Adrenal gland (tissue), 5 donors: ENCODE data around the gene NBEAL2.

Experiments used
- CTCF ChIP-seq, 6 experiments: fragments of 450-650 bp in 4 of 6; fragments of 200-600 bp in 2 of 6; sonication (generic) in 1 of 6; IDR thresholded peaks; 1 replicate in 5 of 6; 2 replicates in 1 of 6; pipeline versions ENCODE4 v1.5.1 to v1.8.0; 2016 to 2021; ENCODE audit warnings: antibody characterized with exemption in 6 of 6, mild to moderate bottlenecking in 2 of 6, moderate library complexity in 1 of 6
- POLR2A ChIP-seq, 2 donors: fragments of 450-650 bp; IDR thresholded peaks; one replicate each; pipeline ENCODE4 v1.6.1; 2017; ENCODE audit warnings: antibody characterized with exemption in 2 of 2, mild to moderate bottlenecking in 2 of 2, moderate library complexity in 1 of 2
- donor health status: DM: no; HTN: no; CAD: no.

GRCh38 chr3:46942481-46943236 lies 36.8 kb upstream of the NBEAL2 start:
- TF ChIP-seq POLR2A (IDR thresholded peaks at IDR 0.05) (no peak), CTCF (IDR thresholded peaks at IDR 0.05) (no peak)
